Measurements from ENCODE around the gene PGLYRP3. TPM values are rescaled to one million over a fixed set of nuclear protein-coding genes. Genes with fewer than 3 reads are reported as not detected.

The PGLYRP3 gene
- total and polyA plus RNA-seq, 9 of the 15 experiments (the other 6 are each of a cell fraction or from before 2014, with no cell fraction given), result not detected

GRCh38 chr1:153342178-153342577 is 29.4 kb upstream of the PGLYRP3 start:
- CTCF ChIA-PET (ENCODE audit: low intra/inter-chr PET ratio), result no interaction called here
- intact Hi-C loops (cut with micrococcal nuclease), result no loop called here
- Histone ChIP-seq H3K27me3 (ENCODE audit: control insufficient read depth in 2 of 2, insufficient read depth in 2 of 2, low read length in 2 of 2) (peaks cover 2 to 19% of the 10 kb centered on the region in 2 experiments; a peak in 3 of 5 replicates), H3K36me3 (ENCODE audit: control insufficient read depth, insufficient read depth, low read length) (no peaks in the 10 kb centered on the region), H3K4me2 (ENCODE audit: insufficient read depth, low read length) (peak overlapping the region; percentile 3; the same call in 1 of the 2 replicates), H3K4me3 (no peak overlapping the region), H3K9ac (ENCODE audit: insufficient read depth in 1 of 2, low read depth in 2 of 2, low read length in 2 of 2) (no peak overlapping the region), H3K27ac (ENCODE audit: extremely low read depth, low read depth, low read length) (no peak overlapping the region), H3K9me3 (replicated peaks; ENCODE audit: control insufficient read depth, insufficient read depth, low read depth, low read length) (no peaks in the 10 kb centered on the region), H3K9me1 (ENCODE audit: control insufficient read depth, insufficient read depth, low read length) (no peaks in the 10 kb centered on the region), H2AFZ (ENCODE audit: low read depth, low read length) (no peak overlapping the region), H4K20me1 (replicated peaks; ENCODE audit: control insufficient read depth, insufficient read depth, low read length) (peaks cover 18% of the 10 kb centered on the region), H3K79me2 (ENCODE audit: control insufficient read depth, insufficient read depth, low read length) (no peaks in the 10 kb centered on the region), H3K4me1 (replicated peaks in 1 of 2; ENCODE audit: control insufficient read depth in 2 of 2, insufficient read depth in 2 of 2, low read length in 2 of 2) (peaks cover 30 to 39% of the 10 kb centered on the region in 2 experiments)
- POLR2A ChIA-PET, result interaction anchor here (0.7 to 1.7 kb wide), 7 partner anchors 11 to 292 kb away, joined by 3 to 6 read pairs (median 3); partner anchors contain the start of gene CHTOP
- in situ Hi-C loops (cut with MboI), result no loop called here
- FAIRE-seq, result peak; percentile 58
- peak in 2 of 4 experiments; percentile 32 to 43 for DNase-seq (ENCODE audit: extremely low read depth in 1 of 4, low spot score in 3 of 4)
- 13% methylated on average over 3 of the region's 3 CpGs for WGBS (ENCODE audit: insufficient coverage, low coverage, missing lambda C conversion rate)
- no TSS peak for BruUV-seq (replicated peaks)
- ATAC-seq, result no peak
- TF ChIP-seq JUND (IDR thresholded peaks at IDR 0.05; ENCODE audit: borderline replicate concordance, low read depth, low read length), result peak; percentile 47; the same call in 1 of the 2 replicates
- no peak; the same call in 2 of the 3 replicates for TF ChIP-seq JUND (tag; IDR thresholded peaks at IDR 0.05; ENCODE audit: borderline replicate concordance, low read depth, low read length)
- TF ChIP-seq SMARCC2 (IDR thresholded peaks at IDR 0.05; ENCODE audit: low read depth), result peak; percentile 34; the same call in 1 of the 2 replicates
- TF ChIP-seq ZBTB40 (IDR thresholded peaks at IDR 0.05), result no peak
- no peak for TF ChIP-seq ZBTB40 (CRISPR knock-in tag; IDR thresholded peaks at IDR 0.05)
- TF ChIP-seq ZNF121 (CRISPR knock-in tag; conservative IDR thresholded peaks at IDR 0.05), result no peak
- peak; percentile 88 for TF ChIP-seq FOXJ2 (tag; IDR thresholded peaks at IDR 0.05)
- peak; percentile 91; the same call in 1 of the 2 replicates for TF ChIP-seq HDAC2 (IDR thresholded peaks at IDR 0.05)
- TF ChIP-seq MYC (IDR thresholded peaks at IDR 0.05; ENCODE audit: low read depth, low read length), result peak; percentile 34; the same call in 1 of the 2 replicates
- no peak for TF ChIP-seq MYC (CRISPR knock-in tag; IDR thresholded peaks at IDR 0.05; ENCODE audit: borderline replicate concordance, low read depth)
- no peak for TF ChIP-seq POLR2G (IDR thresholded peaks at IDR 0.05; ENCODE audit: low read depth, low read length)
- TF ChIP-seq MTA2 (IDR thresholded peaks at IDR 0.05; ENCODE audit: low read depth), result peak; percentile 81
- no peak for TF ChIP-seq FUS (optimal IDR thresholded peaks at IDR 0.05; ENCODE audit: low read depth, low read length)
- TF ChIP-seq CCNT2 (IDR thresholded peaks at IDR 0.05; ENCODE audit: borderline replicate concordance, extremely low read depth, insufficient read length, low read depth, low read length), result peak; percentile 71
- TF ChIP-seq TEAD4 (IDR thresholded peaks at IDR 0.05; ENCODE audit: low read length), result peak; percentile 93
- TF ChIP-seq TEAD4 (CRISPR knock-in tag; IDR thresholded peaks at IDR 0.05; ENCODE audit: borderline replicate concordance), result no peak

Data from K562 (cell line).